Upper lobe of right lung (tissue), 1 donor: ENCODE data around the gene MT1E. TPM values are rescaled to one million over a fixed set of nuclear protein-coding genes. Genes with fewer than 3 reads are reported as not detected.
"Not testable (repeated sequence)": the region's sequence is repeated elsewhere in the genome, so short reads cannot be mapped to it uniquely, and the experiment has no call there.

Source experiments
- ATAC-seq: fragments of 200-7000 bp; cut with Tn5 transposase; one replicate; pipeline ENCODE4 v1.9.1; 2020; ENCODE audit warnings: mild to moderate bottlenecking, moderate library complexity
- DNase-seq: peaks from one replicate; pipeline ENCODE4 v3.0.0-alpha.2; 2020
- H3K27ac ChIP-seq: fragments of 200-600 bp; one replicate; pipeline ENCODE4 v1.8.0; 2022
- H3K27me3 ChIP-seq: fragments of 200-600 bp; one replicate; pipeline ENCODE4 v1.8.0; 2022; ENCODE audit warnings: mild to moderate bottlenecking
- H3K36me3 ChIP-seq: fragments of 200-600 bp; one replicate; pipeline ENCODE4 v1.8.0; 2022
- H3K4me1 ChIP-seq: fragments of 200-600 bp; one replicate; pipeline ENCODE4 v1.8.0; 2022
- H3K4me3 ChIP-seq: fragments of 200-600 bp; one replicate; pipeline ENCODE4 v1.8.0; 2022; ENCODE audit warnings: mild to moderate bottlenecking
- H3K9me3 ChIP-seq: fragments of 200-600 bp; one replicate; pipeline ENCODE4 v1.8.0; 2022
- intact Hi-C: fragments of 100-400 bp; cut with DNase I; formaldehyde crosslinking; loops from one replicate; pipeline ENCODE4 v1.11.0; 2022
- total RNA-seq: library from RNA; stranded (reverse); fragmentation: NEBNext Ultra II Directional; extraction: Animal tissue kit (Norgen Biotek cat#: 25700); gene quantifications from one replicate; pipeline ENCODE4 v1.2.1, GENCODE V29; 2021
- TF ChIP-seq, protein P1 (sequence below): fragments of 200-600 bp; IDR thresholded peaks from one replicate; pipeline ENCODE4 v1.8.0; 2022; ENCODE audit warnings: antibody characterized with exemption
- donor health status: DM: no; HTN: yes; CAD: no; lungs with severe emphysema.

MT1E gene
- total RNA-seq, 1 donor from 2014 or later: 154 TPM

DNA sequence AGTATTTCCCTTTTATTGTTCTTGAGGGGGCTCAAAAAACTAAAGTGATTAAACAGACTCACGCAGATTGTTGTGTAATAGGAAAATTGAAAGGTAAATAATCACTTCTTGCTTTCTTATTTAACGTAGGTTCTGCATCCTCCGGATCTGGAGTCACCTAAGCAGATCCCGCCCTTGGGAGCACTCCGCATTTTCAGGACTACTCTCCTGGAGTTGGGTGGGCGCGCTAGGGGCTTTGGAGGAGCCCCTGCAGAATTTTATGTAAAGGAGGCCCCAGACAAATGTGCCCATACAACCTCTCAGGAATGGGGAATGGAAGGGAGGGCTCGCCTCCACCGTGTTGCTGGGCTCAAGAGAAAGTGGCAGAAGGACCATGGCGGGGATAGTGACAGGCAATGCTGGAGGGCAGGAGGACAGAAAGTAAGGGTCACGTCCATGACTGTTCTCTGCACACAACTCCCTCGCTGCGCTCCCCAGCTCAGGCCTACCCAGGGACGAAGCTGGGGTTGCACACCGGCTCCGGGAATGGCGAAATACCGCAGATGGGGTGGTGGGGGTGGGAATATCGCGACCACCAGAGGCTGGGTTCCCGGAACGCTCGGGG, 8.9 kb upstream of the MT1E start:
- H3K4me3 ChIP-seq: peak overlapping the region; percentile 47
- H3K27ac ChIP-seq: peak overlapping the region; percentile 69
- ATAC-seq: peak; percentile 30
- H3K9me3 ChIP-seq: no peaks in the 10 kb centered on the region
- H3K4me1 ChIP-seq: peaks cover 8% of the 10 kb centered on the region
- intact Hi-C loops: no loop called here
- H3K27me3 ChIP-seq: no peaks in the 10 kb centered on the region
- TF ChIP-seq, protein P1, sequence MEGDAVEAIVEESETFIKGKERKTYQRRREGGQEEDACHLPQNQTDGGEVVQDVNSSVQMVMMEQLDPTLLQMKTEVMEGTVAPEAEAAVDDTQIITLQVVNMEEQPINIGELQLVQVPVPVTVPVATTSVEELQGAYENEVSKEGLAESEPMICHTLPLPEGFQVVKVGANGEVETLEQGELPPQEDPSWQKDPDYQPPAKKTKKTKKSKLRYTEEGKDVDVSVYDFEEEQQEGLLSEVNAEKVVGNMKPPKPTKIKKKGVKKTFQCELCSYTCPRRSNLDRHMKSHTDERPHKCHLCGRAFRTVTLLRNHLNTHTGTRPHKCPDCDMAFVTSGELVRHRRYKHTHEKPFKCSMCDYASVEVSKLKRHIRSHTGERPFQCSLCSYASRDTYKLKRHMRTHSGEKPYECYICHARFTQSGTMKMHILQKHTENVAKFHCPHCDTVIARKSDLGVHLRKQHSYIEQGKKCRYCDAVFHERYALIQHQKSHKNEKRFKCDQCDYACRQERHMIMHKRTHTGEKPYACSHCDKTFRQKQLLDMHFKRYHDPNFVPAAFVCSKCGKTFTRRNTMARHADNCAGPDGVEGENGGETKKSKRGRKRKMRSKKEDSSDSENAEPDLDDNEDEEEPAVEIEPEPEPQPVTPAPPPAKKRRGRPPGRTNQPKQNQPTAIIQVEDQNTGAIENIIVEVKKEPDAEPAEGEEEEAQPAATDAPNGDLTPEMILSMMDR: no peak
- H3K36me3 ChIP-seq: no peaks in the 10 kb centered on the region
- DNase-seq: no peak

DNA sequence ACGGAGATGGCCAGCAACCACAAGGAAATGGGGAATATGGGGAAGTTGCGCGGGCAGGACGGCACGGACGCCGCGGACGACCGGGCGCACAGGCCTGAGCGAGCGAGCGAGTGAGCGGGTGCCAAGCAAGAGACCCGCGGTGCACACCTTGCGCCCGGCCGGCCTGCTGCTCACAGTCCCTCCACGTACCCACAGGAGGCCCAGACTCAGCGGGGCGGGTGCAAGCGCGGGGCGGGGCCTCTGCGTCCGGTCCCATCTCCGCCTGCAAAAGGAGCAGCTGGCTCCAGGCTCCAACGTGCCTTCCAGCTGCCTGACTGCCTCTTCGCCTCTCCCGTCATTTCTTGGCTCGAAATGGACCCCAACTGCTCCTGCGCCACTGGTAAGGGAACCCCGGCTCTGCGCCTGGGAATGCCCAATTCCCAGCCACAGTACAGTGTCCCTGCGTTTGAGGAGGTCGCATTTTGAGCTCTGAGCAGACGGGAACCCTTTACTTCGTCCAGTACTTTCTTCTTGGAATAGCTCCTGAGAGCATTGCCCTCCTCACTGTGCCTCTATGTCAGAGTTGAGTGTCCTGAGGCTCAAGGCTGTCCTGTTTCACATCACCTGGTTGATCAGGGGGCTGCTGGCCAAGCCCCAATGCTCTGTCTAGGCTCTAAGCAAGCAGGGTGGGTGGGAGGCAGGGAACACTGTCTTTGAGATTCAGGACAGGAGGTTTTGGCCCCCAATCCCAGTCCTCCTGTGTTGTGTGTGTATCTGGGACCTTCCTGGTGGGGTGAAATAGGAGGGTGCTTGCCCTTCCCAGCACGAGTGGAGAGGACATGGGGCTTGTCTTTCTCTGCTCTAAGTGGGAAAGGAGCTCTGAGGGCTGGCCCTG, 8.1 kb upstream of the MT1E start:
- intact Hi-C loops: no loop called here
- Histone ChIP-seq H3K4me1 (peaks cover 8% of the 10 kb centered on the region), H3K27ac (peak overlapping the region; percentile 69), H3K36me3 (no peaks in the 10 kb centered on the region), H3K27me3 (no peaks in the 10 kb centered on the region), H3K4me3 (peak overlapping the region; percentile 47), H3K9me3 (no peaks in the 10 kb centered on the region)
- ATAC-seq: peak; percentile 94
- DNase-seq: peak; percentile 86
- TF ChIP-seq, protein P1: no peak

DNA sequence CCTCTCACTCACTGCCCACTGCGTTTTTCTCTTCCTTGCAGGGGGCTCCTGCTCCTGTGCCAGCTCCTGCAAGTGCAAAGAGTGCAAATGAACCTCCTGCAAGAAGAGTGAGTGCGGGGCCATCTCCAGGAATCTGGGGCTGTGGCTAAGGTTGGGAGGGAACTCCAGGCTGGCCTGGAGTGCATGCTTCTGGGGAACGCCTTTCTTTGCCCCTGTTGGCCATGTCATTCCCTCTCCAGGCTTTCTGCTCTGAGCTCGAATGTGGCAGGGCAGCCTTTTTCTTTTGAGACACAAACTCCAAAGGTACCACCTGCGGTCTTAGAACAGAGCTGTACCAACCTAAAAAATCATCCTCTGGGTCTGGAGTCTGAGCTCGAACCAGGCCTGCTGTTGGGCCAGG, 7.4 kb upstream of the MT1E start:
- H3K36me3 ChIP-seq: no peaks in the 10 kb centered on the region
- H3K9me3 ChIP-seq: no peaks in the 10 kb centered on the region
- ATAC-seq (no peak), DNase-seq (no peak)
- intact Hi-C loops: no loop called here
- peaks cover 8% of the 10 kb centered on the region for H3K4me1 ChIP-seq
- peak overlapping the region; percentile 47 for H3K4me3 ChIP-seq
- H3K27me3 ChIP-seq: no peaks in the 10 kb centered on the region
- TF ChIP-seq, protein P1: no peak
- no peak overlapping the region for H3K27ac ChIP-seq

DNA sequence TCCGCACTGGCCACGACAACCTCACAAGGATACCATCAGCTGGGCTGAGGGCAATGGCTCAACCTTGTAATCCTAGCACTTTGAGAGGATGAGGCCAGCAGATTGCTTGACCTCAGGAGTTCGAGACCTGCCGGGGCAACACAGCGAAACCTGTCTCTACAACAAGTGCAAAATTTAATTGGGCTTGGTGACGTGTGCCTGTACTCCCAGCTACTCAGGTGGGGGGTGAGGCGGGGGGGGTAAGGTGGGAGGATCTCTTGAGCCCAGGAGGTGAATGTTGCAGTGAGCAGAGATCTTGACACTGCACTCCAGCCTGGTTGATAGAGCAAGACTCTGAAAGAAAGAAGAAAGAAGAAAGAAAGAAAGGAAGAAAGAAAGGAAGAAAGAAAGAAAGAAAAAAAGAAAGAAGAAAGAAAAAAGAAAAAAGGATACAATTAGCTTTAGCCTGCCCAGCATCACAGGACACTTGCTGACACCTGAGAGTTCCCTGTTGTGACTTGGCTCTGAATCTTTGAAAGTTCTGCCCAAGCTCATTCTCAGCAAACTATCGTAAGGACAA, 5.2 kb upstream of the MT1E start:
- TF ChIP-seq, protein P1: no peak
- Histone ChIP-seq H3K27me3 (no peaks in the 10 kb centered on the region), H3K36me3 (no peaks in the 10 kb centered on the region), H3K27ac (no peak overlapping the region), H3K9me3 (no peaks in the 10 kb centered on the region), H3K4me3 (no peak overlapping the region), H3K4me1 (peaks cover 8% of the 10 kb centered on the region)
- intact Hi-C loops: no loop called here
- DNase-seq: no peak
- ATAC-seq: no peak

DNA sequence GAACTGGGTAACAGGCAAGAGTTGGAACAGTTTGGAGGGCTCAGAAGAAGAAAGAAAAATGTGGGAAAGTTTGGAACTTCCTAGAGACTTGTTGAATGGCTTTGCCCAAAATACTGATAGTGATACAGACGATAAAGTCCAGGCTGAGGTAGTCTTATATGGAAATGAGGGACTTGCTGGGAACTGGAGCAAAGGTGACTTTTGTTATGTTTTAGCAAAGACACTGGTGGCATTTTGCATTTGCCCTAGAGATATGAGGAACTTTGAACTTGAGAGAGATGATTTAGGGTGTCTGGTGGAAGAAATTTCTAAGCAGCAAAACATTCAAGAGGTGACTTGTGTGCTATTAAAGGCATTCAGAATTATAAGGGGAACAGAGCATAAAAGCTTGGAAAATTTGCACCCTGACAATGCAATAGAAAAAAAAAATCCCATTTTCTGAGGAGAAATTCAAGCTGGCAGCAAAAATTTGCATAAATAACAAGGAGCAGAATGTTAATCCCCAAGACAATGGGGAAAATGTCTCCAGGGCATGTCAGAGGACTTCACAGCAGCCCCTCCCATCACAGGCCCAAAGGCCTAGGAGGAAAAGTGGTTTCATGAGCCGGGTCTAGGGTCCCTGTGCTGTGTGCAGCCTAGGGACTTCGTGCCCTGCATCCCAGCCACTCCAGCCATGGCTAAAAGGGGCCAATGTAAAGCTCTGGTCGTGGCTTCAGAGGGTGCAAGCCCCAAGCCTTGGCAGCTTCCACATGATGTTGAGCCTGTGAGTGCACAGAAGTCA, 3.7 kb upstream of the MT1E start:
- H3K27ac ChIP-seq, H3K27me3 ChIP-seq, ATAC-seq, DNase-seq, H3K4me3 ChIP-seq, H3K9me3 ChIP-seq, intact Hi-C loops, H3K36me3 ChIP-seq: not testable (repeated sequence)
- peaks cover 14% of the 10 kb centered on the region for H3K4me1 ChIP-seq

DNA sequence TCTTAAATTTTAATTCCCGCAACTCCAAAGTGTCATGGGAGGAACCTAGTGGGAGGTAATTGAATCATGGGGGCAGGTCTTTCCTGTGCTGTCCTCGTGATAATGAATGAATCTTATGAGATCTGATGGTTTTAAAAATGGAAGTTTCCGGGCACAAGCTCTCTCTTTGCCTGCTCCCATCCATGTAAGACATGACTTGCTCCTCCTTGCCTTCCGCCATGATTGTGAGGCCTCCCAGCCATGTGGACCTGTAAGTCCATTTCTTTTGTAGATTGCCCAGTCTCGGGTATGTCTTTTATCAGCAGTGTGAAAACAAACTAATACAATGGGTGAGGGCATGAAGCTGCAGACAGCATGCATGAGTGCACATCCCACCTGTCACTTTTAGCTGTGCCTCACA, 2.4 kb upstream of the MT1E start:
- H3K9me3 ChIP-seq, H3K27me3 ChIP-seq, intact Hi-C loops, ATAC-seq, DNase-seq, H3K36me3 ChIP-seq, H3K4me1 ChIP-seq, H3K27ac ChIP-seq, H3K4me3 ChIP-seq: not testable (repeated sequence)
